HG03064 (cell line): Measurements from ENCODE around the gene PRR7.

Experiments used
- ATAC-seq: cut with Tn5 transposase; IDR thresholded peaks from one replicate; pipeline ENCODE4 v1.9.1; 2021; ENCODE audit warnings: low read depth; ENCODE audit not compliant: unreplicated experiment

The PRR7 gene

GRCh38 chr5:177421062-177421798 lies 25.4 kb upstream of the PRR7 start:
- ATAC-seq, result no peak

GRCh38 chr5:177423671-177424070 lies 22.9 kb upstream of the PRR7 start:
- ATAC-seq, result no peak

GRCh38 chr5:177425196-177425800 lies 21.3 kb upstream of the PRR7 start:
- no peak for ATAC-seq

GRCh38 chr5:177425801-177426565 lies 20.6 kb upstream of the PRR7 start:
- peak; percentile 76 for ATAC-seq

GRCh38 chr5:177426566-177427210 lies 19.9 kb upstream of the PRR7 start, which contains the start of gene GRK6:
Gene GRK6 (plus strand): TSS chr5:177426676. CDS start chr5:177426846, 170 bp downstream.
- peak; percentile 12 for ATAC-seq

- ATAC-seq, result no peak
Observed at GRCh38 chr5:177427211-177427822, 19.3 kb upstream of the PRR7 start.

- no peak for ATAC-seq
Observed at GRCh38 chr5:177427919-177428573, 18.6 kb upstream of the PRR7 start.

- no peak for ATAC-seq
Observed at GRCh38 chr5:177428574-177429217, 17.9 kb upstream of the PRR7 start.

- ATAC-seq, result no peak
Observed at GRCh38 chr5:177429248-177430040, 17.2 kb upstream of the PRR7 start.

GRCh38 chr5:177430140-177430951 lies 16.3 kb upstream of the PRR7 start:
- no peak for ATAC-seq

- ATAC-seq, result no peak
Observed at GRCh38 chr5:177430972-177431316, 15.7 kb upstream of the PRR7 start.

- peak; percentile 38 for ATAC-seq
Observed at GRCh38 chr5:177431317-177432142, 15.1 kb upstream of the PRR7 start.

- no peak for ATAC-seq
Observed at GRCh38 chr5:177432143-177432838, 14.3 kb upstream of the PRR7 start.

- no peak for ATAC-seq
Observed at GRCh38 chr5:177432839-177433657, 13.6 kb upstream of the PRR7 start.

- ATAC-seq, result no peak
Observed at GRCh38 chr5:177433658-177434217, 12.9 kb upstream of the PRR7 start.
